GM12878 (cell line): ENCODE measurements around the gene SPDYE2B. TPM values are rescaled to one million over a fixed set of nuclear protein-coding genes. Genes with fewer than 3 reads are reported as not detected.
"Not testable (repeated sequence)": the region's sequence is repeated elsewhere in the genome, so short reads cannot be mapped to it uniquely, and the experiment has no call there.

Experiments
- ATAC-seq: fragments of 200-7000 bp; cut with Tn5 transposase; 3 replicates; pipeline ENCODE4 v1.9.1; 2020; ENCODE audit warnings: mild to moderate bottlenecking, moderate library complexity
- BruUV-seq: library from RNA; stranded (reverse); fragments of 400-500 nt; replicated peaks from 2 replicates; lab custom pipeline; 2021; lab: Mats Ljungman, UMichigan
- CTCF ChIA-PET: fragments of 300-600 bp; sonication (Branson Sonifier 250); formaldehyde crosslinking; extraction: SDS; loops from one replicate; lab custom pipeline; 2021; ENCODE audit warnings: inconsistent platforms; lab: Yijun Ruan, JAX
- POLR2A ChIA-PET: fragments of 350-600 bp; formaldehyde crosslinking; extraction: SDS; loops from one replicate; lab custom pipeline; 2021; ENCODE audit warnings: inconsistent platforms; lab: Charles Lee
- RAD21 ChIA-PET: fragments of 300-600 bp; sonication (Branson Sonifier 250); formaldehyde crosslinking; loops from one replicate; lab custom pipeline; 2023; ENCODE audit warnings: antibody characterized with exemption; ENCODE audit not compliant: unreplicated experiment; lab: Charles Lee
- SMC1A ChIA-PET: fragments of 300-600 bp; sonication (Branson Sonifier 250); formaldehyde crosslinking; loops from one replicate; lab custom pipeline; 2023; ENCODE audit not compliant: unreplicated experiment, uncharacterized antibody; lab: Charles Lee
- DNase-seq: peaks from one replicate; pipeline ENCODE4 v3.0.0-alpha.2; 2011; ENCODE audit warnings: low read depth, low spot score
- FAIRE-seq: peaks from 3 replicates; lab custom pipeline; 2011; peaks lifted over from hg19 to GRCh38; lab: Jason Lieb, UNC
- H2AFZ ChIP-seq: 2 replicates; pipeline ENCODE4 v1.6.0; 2011; ENCODE audit warnings: low read depth, low read length, control low read depth; ENCODE audit not compliant: control insufficient read depth
- H3K27ac ChIP-seq: 2 replicates; pipeline ENCODE4 v1.5.1; 2011; ENCODE audit warnings: control low read depth; ENCODE audit not compliant: control insufficient read depth, insufficient read depth
- H3K27me3 ChIP-seq, 2 experiments: replicated peaks in 1 of 2; 2 replicates each; pipeline versions ENCODE4 v1.6.0 to v1.6.1; 2011; ENCODE audit warnings: low read length in 1 of 2; ENCODE audit not compliant: control insufficient read depth in 2 of 2, insufficient read depth in 2 of 2
- H3K36me3 ChIP-seq, 2 experiments: 2 replicates each; pipeline ENCODE4 v1.5.1; 2011; ENCODE audit warnings: low read length in 1 of 2; ENCODE audit not compliant: control insufficient read depth in 2 of 2, insufficient read depth in 2 of 2
- H3K4me1 ChIP-seq: 2 replicates; pipeline ENCODE4 v1.6.1; 2011; ENCODE audit warnings: mild to moderate bottlenecking, low read length, moderate library complexity, mixed read lengths; ENCODE audit not compliant: control insufficient read depth, insufficient read depth
- H3K4me2 ChIP-seq: 2 replicates; pipeline ENCODE4 v1.6.0; 2011; ENCODE audit warnings: control low read depth; ENCODE audit not compliant: control insufficient read depth, insufficient read depth
- H3K4me3 ChIP-seq: fragments of 200-600 bp; sonication (generic); 2 replicates; pipeline ENCODE4 v1.5.1; 2016
- H3K79me2 ChIP-seq: 2 replicates; pipeline ENCODE4 v1.6.0; 2011; ENCODE audit warnings: low read length; ENCODE audit not compliant: control insufficient read depth, insufficient read depth
- H3K9ac ChIP-seq: 2 replicates; pipeline ENCODE4 v1.8.0; 2011; ENCODE audit warnings: low read length, control low read depth, mixed read lengths; ENCODE audit not compliant: control insufficient read depth, insufficient read depth
- H3K9me3 ChIP-seq: replicated peaks from 3 replicates; pipeline ENCODE4 v1.5.1; 2011; ENCODE audit warnings: mild to moderate bottlenecking, low read length; ENCODE audit not compliant: control insufficient read depth, insufficient read depth
- H4K20me1 ChIP-seq: 2 replicates; pipeline ENCODE4 v1.6.0; 2011; ENCODE audit not compliant: control insufficient read depth, insufficient read depth
- WGBS: methylation state at CpG from one replicate; pipeline ENCODE4 v1.1.6; 2016; ENCODE audit warnings: low lambda C conversion rate; ENCODE audit not compliant: insufficient replicate concordance, insufficient coverage; ENCODE audit errors: missing lambda C conversion rate; 5-methylcytosine and 5-hydroxymethylcytosine counted together
- in situ Hi-C: fragments of 300-500 bp; cut with MboI; formaldehyde crosslinking; loops from 9 replicates; pipeline ENCODE4 v1.14.3; 2018; ENCODE audit warnings: mixed read lengths
- intact Hi-C: fragments of 100-400 bp; cut with micrococcal nuclease; formaldehyde crosslinking; loops from one replicate; pipeline ENCODE4 v1.14.2; 2022; ENCODE audit not compliant: unreplicated experiment
- polyA plus RNA-seq, 11 experiments: library from polyadenylated mRNA; depleted of rRNA in 4 of 11; unstranded in 6 of 11; stranded (reverse) in 5 of 11; fragments of >200 nt; fragmentation: Nextera tagmentation in 4 of 11; fragmentation: Illumina TruSeq in 1 of 11; extraction: Ambion mirVana in 4 of 11; extraction: Trizol in 1 of 11; gene quantifications; 1 replicate in 1 of 11; 2 replicates in 10 of 11; pipeline versions ENCODE4 v1.2.1 to v1.2.3, GENCODE V29; 2011 to 2016; ENCODE audit warnings: inconsistent platforms in 2 of 11, missing spikeins in 2 of 11, low read depth in 1 of 11
- total RNA-seq, 4 experiments: library from RNA; depleted of rRNA in 3 of 4; stranded (reverse); fragments of >200 nt in 3 of 4; fragmentation: Illumina TruSeq in 1 of 4; extraction: Trizol in 1 of 4; gene quantifications; 2 replicates each; pipeline versions ENCODE4 v1.2.1 to v1.2.3, GENCODE V29; 2013 to 2021

The SPDYE2B gene
- total and polyA plus RNA-seq, 10 of the 15 experiments (the other 5 are each of a cell fraction or from before 2014, with no cell fraction given): 0.19 to 0.59 (median 0.32) TPM; not detected in 7

- in situ Hi-C loops, SMC1A ChIA-PET, H3K9ac ChIP-seq, H4K20me1 ChIP-seq, RAD21 ChIA-PET, intact Hi-C loops, H3K4me2 ChIP-seq, H3K79me2 ChIP-seq, POLR2A ChIA-PET, H3K4me3 ChIP-seq, H3K36me3 ChIP-seq, DNase-seq, H3K9me3 ChIP-seq, H2AFZ ChIP-seq, H3K27me3 ChIP-seq, H3K4me1 ChIP-seq, FAIRE-seq, CTCF ChIA-PET, BruUV-seq, H3K27ac ChIP-seq: not testable (repeated sequence)
- peak; percentile 5 for ATAC-seq
- WGBS: no CpG with 5 or more reads among the region's 3 CpGs
Observed at GRCh38 chr7:102614873-102615272, 35.2 kb upstream of the SPDYE2B start.

- ATAC-seq: peak; percentile 14
- in situ Hi-C loops: not testable (repeated sequence)
Observed at GRCh38 chr7:102615930-102616329, 34.2 kb upstream of the SPDYE2B start.

GRCh38 chr7:102616507-102617125, 33.5 kb upstream of the SPDYE2B start, which contains the start of gene RASA4:
Gene RASA4, minus strand, starts transcription at chr7:102616756. Its CDS starts 67 bp downstream, at chr7:102616689.
- RAD21 ChIA-PET, POLR2A ChIA-PET, H3K4me3 ChIP-seq, H3K4me1 ChIP-seq, intact Hi-C loops, CTCF ChIA-PET, H3K9me3 ChIP-seq, H3K79me2 ChIP-seq, H3K36me3 ChIP-seq, H2AFZ ChIP-seq, BruUV-seq, DNase-seq, H3K9ac ChIP-seq, H4K20me1 ChIP-seq, H3K27me3 ChIP-seq, H3K27ac ChIP-seq, in situ Hi-C loops, FAIRE-seq, SMC1A ChIA-PET: not testable (repeated sequence)
- WGBS: 1% methylated on average over 15 of the region's 62 CpGs
- H3K4me2 ChIP-seq: 0 out of 2 replicates have a peak within 1 kb of the TSS, but pooled peaks have one; percentile 17
- peak; percentile 81 for ATAC-seq

More at GRCh38 chr7:102615930-102616329, 34.2 kb upstream of the SPDYE2B start:
- H3K9me3 ChIP-seq, H3K36me3 ChIP-seq, DNase-seq, SMC1A ChIA-PET, H3K79me2 ChIP-seq, H3K4me3 ChIP-seq, CTCF ChIA-PET, H2AFZ ChIP-seq, POLR2A ChIA-PET, intact Hi-C loops, RAD21 ChIA-PET, H4K20me1 ChIP-seq, H3K27me3 ChIP-seq, H3K4me1 ChIP-seq, H3K27ac ChIP-seq, H3K9ac ChIP-seq, H3K4me2 ChIP-seq: not testable (repeated sequence)
- TSS peak; percentile 74 for BruUV-seq
- FAIRE-seq: peak; percentile 49
- WGBS: no CpG with 5 or more reads among the region's 10 CpGs

- FAIRE-seq, CTCF ChIA-PET, intact Hi-C loops, H3K9me3 ChIP-seq, RAD21 ChIA-PET, DNase-seq, SMC1A ChIA-PET, in situ Hi-C loops, H3K4me1 ChIP-seq, H2AFZ ChIP-seq, H3K27ac ChIP-seq, H3K27me3 ChIP-seq, H3K36me3 ChIP-seq, POLR2A ChIA-PET, H3K79me2 ChIP-seq, H3K4me3 ChIP-seq, ATAC-seq, BruUV-seq, H3K4me2 ChIP-seq, H3K9ac ChIP-seq, H4K20me1 ChIP-seq: not testable (repeated sequence)
- WGBS: 68% methylated on average over 3 of the region's 8 CpGs
Observed at GRCh38 chr7:102618122-102618521, 32.0 kb upstream of the SPDYE2B start.
